Skin epidermis (tissue), 12 donors: ENCODE measurements around the gene GSTO2.

Source experiments
- H3K27ac ChIP-seq, 21 experiments: fragments of 200-600 bp; sonication (generic) in 11 of 21; one replicate each; pipeline ENCODE4 v1.5.0; 2020; ENCODE audit warnings: mild to moderate bottlenecking in 3 of 21, inconsistent platforms in 2 of 21, moderate library complexity in 2 of 21
- H3K4me3 ChIP-seq, 7 experiments: fragments of 200-600 bp; sonication (generic) in 2 of 7; one replicate each; pipeline ENCODE4 v1.5.0; 2020; ENCODE audit warnings: inconsistent platforms in 2 of 7, mild to moderate bottlenecking in 2 of 7, moderate library complexity in 1 of 7

The GSTO2 gene

DNA sequence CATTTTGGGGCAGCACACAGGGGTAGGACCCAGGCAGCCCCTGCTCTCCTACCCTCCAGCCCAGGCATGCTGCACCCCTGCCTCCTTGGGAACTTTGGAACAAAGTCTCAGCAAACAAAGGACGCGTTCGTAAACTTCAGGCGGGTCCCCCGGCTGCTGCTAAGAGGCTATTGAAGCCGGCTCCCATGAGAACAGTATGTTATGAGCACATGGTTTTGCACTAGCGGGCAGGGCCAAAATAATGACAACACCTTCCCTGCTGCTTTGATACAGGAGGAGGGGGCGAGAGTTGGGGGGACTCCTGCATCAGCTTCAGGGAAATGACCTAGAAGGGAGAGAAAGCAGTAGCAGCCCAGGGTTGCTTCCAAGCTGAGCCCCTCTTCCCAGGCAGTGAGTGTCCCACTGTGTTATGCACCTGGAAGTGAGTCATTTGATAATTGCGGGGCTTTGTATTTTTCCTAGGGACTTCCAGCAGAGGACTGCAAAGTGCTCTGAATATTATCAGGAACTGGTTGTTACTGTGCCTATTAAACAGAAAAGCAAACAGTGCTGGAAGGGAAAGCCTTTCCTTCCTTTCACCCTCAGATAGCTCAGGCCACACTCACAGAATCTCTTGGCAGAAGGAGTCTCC, 62.3 kb downstream of the GSTO2 start:
- peak overlapping the region in 20 of 21 experiments; percentile 84 to 98 (median 92) for H3K27ac ChIP-seq

GRCh38 chr10:104332243-104333031, 63.5 kb downstream of the GSTO2 start:
- H3K27ac ChIP-seq, result peak overlapping the region in 14 of 21 experiments; percentile 86 to 98 (median 92)
- no peak overlapping the region for H3K4me3 ChIP-seq

More for the DNA sequence above, 62.3 kb downstream of the GSTO2 start:
- H3K4me3 ChIP-seq, result no peak overlapping the region

DNA sequence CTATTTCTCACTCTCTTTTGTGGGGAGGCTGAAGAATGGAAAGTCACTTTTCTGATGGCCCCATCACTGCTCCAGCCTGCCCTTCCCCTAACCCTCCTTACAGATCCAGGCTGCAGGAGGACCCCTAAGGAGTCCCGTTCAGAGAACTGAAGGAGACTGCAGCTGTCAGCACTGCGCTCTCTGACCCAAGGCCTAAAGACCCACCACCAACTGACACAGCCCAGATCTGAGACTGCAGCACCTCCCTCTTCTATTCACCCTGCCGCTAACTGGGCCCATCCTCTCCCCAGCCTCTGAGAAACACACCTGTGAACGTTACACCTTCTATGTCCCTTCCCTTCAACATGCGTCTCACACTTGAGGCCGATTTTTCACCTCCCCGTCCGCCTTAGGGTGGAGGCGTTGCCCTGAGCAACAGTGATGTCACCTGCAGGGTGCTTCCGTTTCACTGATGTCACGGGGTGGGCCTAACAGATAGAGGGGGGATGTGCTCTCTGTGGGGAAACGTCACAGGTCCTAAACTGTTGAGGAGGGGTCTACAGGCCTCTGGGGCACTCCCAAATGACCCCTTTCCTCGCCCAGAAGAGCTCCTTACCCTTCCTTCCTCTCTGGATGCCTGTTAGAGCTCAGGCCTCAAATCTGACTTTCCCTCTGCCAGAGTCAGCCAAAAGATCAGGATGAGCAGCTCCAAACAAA, 64.2 kb downstream of the GSTO2 start:
- H3K27ac ChIP-seq, result peak overlapping the region in 10 of 21 experiments; percentile 13 to 99 (median 44)
- no peak overlapping the region for H3K4me3 ChIP-seq

DNA sequence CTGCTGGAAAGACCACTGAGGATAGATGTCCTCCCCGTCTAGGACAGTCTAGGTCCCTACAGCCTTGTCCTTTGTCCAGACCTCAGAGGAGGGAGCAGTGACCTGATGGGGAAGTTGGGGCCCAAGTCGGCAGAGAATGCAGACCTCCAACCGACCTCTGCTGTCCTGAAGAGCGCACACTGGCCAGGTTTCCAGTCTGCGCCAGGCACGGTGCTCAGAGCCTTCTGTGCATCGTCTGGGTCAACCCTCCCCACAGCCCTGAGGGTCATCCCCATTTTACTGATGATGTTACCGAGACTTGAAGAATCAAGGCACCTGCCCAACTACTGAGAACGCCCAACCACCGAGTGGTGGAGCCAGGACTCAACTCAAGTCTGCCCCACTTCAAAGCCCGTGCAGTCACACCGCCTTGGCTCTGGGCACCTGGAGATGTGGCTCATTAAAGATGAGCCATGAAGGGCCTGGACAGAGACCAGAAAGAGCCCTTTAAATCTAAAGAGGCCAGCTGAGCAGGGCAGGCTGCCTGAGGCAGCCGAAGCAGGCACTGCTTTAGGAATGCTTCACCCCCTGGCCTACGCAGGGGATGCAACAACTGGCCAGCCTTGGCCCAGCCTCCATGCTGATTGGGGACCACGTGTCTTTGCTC, 64.9 kb downstream of the GSTO2 start:
- Histone ChIP-seq H3K4me3 (no peak overlapping the region), H3K27ac (peak overlapping the region in 13 of 21 experiments; percentile 13 to 99 (median 94))

DNA sequence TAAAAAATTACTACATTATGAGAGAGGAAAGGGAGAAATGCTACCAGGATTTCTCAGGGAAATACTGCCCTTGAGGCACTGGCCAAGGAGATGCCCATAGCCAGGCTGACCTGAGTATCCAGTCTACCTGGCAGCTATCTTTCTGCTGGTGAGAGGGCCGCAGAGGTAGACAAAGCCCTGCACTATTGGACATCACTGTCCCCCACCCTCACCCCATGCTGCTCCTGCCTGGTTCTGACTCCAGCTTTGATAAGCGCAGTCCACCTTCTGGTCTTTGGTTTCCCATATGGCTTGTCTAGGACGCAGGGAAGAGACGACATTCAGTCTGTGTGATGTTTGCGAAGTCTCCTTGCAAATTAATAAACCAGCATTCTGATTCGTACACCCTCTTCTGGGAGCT, 65.6 kb downstream of the GSTO2 start:
- H3K27ac ChIP-seq, result peak overlapping the region in 15 of 21 experiments; percentile 0 to 99 (median 97)

GRCh38 chr10:104334965-104335650, 66.1 kb downstream of the GSTO2 start:
- H3K27ac ChIP-seq, result peak overlapping the region; percentile 0 to 99 (median 95)

More for the DNA sequence above, 65.6 kb downstream of the GSTO2 start:
- no peak overlapping the region for H3K4me3 ChIP-seq

DNA sequence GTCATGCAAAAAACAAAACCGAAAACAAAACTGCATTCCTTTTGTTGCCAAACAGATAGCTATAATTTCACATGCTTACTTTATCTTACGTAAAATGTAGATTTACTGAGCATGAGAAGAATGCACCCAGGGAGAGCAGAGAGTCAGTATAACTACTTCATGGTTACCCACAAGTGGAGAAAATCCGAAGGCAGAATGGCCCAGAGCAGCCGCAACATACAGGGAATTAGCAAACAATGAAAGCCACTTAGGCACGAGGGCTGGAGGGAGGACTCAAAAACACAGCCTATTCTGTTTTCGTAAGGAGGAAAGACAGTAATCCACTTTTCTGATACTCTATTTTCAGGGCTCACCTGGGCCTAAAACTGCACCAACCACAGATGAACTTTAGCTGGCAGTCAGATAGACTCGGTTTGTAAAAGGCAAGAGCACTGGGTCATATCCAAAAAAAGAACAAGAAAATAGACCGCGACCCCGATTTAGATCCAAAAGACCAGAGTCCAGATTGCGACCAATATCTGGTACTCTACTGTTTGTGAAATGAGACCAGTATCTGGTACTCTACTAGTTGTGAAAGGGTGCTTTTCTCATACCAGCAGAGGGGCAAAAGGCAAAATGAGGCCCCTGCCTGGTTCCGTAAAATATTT, 68.0 kb downstream of the GSTO2 start:
- H3K4me3 ChIP-seq, result peak overlapping the region; percentile 62 to 97 (median 81)
- peak overlapping the region; percentile 81 to 99 (median 95) for H3K27ac ChIP-seq

More at GRCh38 chr10:104334965-104335650, 66.1 kb downstream of the GSTO2 start:
- H3K4me3 ChIP-seq, result peak overlapping the region in 1 of 7 experiments; percentile 87

DNA sequence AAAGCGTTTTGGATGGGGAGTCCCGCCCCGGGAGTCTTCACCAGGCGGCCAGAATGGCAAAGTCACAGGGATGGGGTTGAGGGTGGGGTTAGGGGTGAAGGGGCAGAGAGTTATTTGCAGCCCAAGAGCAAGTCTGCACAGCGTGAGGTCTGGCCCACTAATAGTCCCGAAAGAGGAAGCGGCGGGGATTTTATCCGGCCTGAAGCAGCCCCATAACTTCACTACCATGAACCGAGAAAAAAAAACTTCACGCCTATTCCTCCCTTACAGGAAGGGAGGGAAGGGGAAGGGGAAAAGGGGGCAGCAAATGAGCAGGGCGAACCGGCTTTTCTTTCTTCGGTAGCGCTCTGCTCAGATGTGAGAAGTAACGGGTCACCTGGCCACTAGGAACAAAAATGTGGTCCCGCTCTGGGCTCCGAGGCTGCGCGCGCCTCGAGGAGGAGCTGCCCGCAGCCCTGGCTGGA, 68.6 kb downstream of the GSTO2 start:
- Histone ChIP-seq H3K27ac (peak overlapping the region; percentile 81 to 99 (median 95)), H3K4me3 (peak overlapping the region; percentile 62 to 97 (median 81))

DNA sequence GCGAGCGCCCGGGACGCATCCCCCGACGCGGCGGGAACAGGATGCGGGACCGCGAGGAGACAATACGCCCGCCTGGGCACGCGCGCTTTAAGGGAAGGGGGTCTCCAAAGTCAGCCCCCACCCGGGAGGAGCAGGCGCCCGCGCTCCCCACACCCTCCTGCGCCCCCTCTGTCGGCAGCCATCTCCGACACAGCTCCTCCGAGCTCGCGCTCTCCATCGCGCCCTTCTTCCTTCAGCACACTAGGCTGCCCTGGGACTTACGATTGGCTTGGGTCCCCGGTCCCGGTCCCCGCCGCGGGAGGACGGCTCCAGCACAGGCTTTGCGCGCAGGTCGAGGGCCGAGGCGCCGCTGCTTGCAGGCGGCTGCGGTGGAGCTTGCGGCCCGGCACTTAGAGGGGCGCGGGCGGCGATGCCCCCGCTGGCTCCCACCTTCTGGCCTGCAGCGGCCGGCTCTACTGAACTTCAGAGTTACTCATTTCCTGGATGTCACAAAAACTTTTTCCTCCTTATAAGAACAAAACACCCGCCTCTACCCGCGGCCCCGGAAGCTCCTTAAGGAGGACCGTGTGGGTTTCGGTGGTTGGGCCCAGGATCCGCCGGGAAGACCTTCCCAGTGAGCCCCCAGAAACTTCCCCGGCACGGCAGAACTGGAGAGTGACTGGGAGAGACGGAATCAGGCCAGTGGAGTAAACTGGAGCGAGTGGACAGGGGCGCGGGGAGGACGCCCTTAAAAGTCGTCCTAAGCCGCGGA, 69.2 kb downstream of the GSTO2 start, which contains the start of gene ITPRIP:
ITPRIP (minus strand) TSS at position 481 of the 751 bp plus-strand sequence. CDS start 22,414 bp downstream, outside the sequence.
- H3K27ac ChIP-seq, result peak within 1 kb of the TSS; percentile 81 to 99 (median 95)

DNA sequence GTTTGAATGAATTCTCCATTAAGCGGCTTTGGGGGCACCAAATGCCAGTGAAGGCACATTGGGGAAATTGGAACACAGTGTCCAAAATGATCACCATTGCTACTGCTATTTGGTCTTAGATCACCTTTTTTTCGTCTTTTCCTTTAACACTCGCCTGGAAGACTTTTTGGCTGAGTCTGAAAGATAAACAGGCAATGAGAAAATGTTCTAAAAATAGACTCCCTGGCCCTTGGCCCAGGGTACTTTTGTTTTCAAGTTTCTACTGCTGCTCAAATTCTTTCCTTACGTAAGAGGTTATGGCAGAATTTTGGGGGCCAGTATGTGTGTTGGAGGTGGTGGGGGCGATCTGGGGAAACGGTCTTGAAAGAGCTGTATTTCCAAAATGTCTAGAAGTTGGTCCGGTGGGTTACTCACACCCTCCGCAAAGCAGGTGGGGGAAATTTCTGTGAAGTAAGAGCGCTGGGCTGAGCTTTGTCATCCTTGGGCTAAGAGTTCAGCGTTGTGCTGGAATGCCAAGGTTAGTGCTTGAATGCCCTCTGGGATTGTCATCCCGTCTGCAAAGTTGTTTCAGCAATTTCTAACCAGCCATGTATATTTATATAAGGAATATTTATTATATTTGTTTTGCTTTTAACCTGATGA, 70.6 kb downstream of the GSTO2 start:
- peak overlapping the region in 19 of 21 experiments; percentile 38 to 99 (median 95) for H3K27ac ChIP-seq
- peak overlapping the region; percentile 62 to 97 (median 81) for H3K4me3 ChIP-seq

More for the DNA sequence above, 69.2 kb downstream of the GSTO2 start, which contains the start of gene ITPRIP:
- H3K4me3 ChIP-seq, result peak within 1 kb of the TSS; percentile 62 to 97 (median 81)

DNA sequence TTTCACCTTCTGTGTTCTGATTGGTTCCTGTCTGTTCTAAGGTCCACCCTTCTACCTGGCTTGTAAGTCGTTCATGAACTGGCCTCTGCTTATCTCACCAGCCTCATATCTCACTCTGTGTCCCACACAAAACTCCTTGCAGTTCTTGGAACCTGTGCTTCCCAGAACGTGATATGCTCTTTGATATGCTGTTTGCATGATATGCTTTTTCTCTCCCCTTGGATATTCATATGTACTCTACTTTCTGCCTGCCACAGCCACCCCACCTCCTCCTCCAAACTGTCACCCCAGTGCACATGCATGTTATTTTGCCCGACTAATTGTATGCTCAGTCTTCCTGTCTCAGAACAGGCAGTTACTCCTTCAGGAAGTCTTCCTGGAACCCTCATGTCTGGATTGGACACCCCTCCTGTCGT, 71.1 kb downstream of the GSTO2 start:
- H3K4me3 ChIP-seq, result peak overlapping the region in 1 of 7 experiments; percentile 62

DNA sequence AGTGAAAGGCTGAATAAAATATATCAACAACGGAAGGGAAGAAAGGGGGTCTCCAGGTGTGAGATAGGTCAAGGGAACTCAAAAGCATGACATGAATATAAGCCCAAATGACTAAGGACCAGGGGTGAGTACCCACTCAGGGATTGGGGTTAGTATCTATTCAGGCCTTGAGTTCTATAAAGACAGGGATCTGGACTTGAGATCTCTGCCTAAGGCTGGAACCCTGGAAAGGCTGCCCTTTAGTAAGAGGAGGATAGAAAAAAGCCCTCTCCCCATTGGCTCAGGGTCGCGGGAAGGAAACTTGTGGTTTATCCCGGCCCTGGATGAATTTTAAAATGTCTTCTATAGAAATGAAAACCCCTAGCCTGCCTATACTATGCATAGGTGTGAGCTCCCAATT, 71.7 kb downstream of the GSTO2 start:
- peak overlapping the region in 7 of 21 experiments; percentile 23 to 98 (median 94) for H3K27ac ChIP-seq
- H3K4me3 ChIP-seq, result no peak overlapping the region

More for the DNA sequence above, 71.1 kb downstream of the GSTO2 start:
- peak overlapping the region in 11 of 21 experiments; percentile 91 to 99 (median 97) for H3K27ac ChIP-seq

GRCh38 chr10:104342941-104343411, 74.0 kb downstream of the GSTO2 start:
- H3K27ac ChIP-seq, result no peak overlapping the region

DNA sequence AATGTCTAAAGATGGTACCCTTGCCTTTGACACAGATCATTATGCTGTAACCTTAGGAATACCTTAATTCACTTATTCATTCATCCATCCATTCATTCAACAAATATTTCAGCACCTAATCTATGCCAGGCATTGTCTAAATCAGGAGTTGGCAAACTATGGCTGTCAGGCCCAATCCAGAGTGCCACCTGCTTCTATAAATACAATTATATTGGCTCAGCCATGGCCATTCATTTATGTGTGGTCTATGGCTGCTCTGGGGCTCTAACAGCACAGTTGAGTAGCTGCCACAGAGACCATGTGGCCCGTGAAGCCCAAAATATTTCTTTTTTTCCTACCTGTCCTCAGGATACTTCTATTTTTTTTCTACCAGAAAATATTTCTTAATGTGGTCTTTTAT, 75.2 kb downstream of the GSTO2 start:
- Histone ChIP-seq H3K4me3 (no peak overlapping the region), H3K27ac (no peak overlapping the region)

More at GRCh38 chr10:104342941-104343411, 74.0 kb downstream of the GSTO2 start:
- no peak overlapping the region for H3K4me3 ChIP-seq

DNA sequence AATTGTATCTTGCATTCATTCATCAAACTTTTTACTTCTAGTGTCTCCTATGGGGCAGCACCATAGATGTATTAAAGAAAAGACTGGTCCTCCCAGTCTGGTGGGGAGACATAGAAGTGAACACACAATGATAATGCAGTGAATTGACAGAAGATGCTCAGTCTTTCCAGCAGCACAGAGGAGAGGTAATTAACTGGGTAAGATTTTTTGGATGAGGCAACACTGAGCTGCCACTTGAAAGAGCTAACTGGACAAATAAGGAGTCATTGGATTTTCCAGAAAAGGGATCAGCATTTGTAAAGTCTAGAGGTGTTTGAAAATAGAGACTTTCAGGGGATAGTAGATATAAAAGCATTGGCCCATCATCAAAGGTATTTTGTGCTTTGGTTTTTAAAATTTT, 76.5 kb downstream of the GSTO2 start:
- Histone ChIP-seq H3K4me3 (no peak overlapping the region), H3K27ac (peak overlapping the region in 1 of 21 experiments; percentile 2)

GRCh38 chr10:104345941-104346340, 77.0 kb downstream of the GSTO2 start:
- Histone ChIP-seq H3K27ac (peak overlapping the region in 1 of 21 experiments; percentile 2), H3K4me3 (no peak overlapping the region)
